ENCODE measurements around the gene KIR3DL1. TPM values are rescaled to one million over a fixed set of nuclear protein-coding genes. Genes with fewer than 3 reads are reported as not detected.
"Not testable (repeated sequence)": the region's sequence is repeated elsewhere in the genome, so short reads cannot be mapped to it uniquely, and the experiment has no call there.

Gene KIR3DL1
- total and polyA plus RNA-seq, 4 experiments from 2014 or later, result 0.16 TPM; not detected in 3

GRCh38 chr19:54814571-54814970, 1.7 kb upstream of the KIR3DL1 start:
- H3K27ac ChIP-seq (ENCODE audit: low read depth, low read length); POLR2A ChIA-PET (ENCODE audit: partially characterized antibody); H3K36me3 Mint-ChIP-seq; H3K4me1 Mint-ChIP-seq; H3K27ac Mint-ChIP-seq; H3K9me3 ChIP-seq (ENCODE audit: control insufficient read depth in 1 of 2, low read length in 2 of 2); H3K4me3 Mint-ChIP-seq; H3K4me3 ChIP-seq (ENCODE audit: low read length in 2 of 2); intact Hi-C loops (cut with micrococcal nuclease); H3K36me3 ChIP-seq (ENCODE audit: insufficient read depth, low read length); CTCF ChIA-PET (ENCODE audit: partially characterized antibody); H3K27me3 ChIP-seq (ENCODE audit: insufficient read depth, low read length); DNase-seq; H3K4me1 ChIP-seq (ENCODE audit: insufficient read depth, low read length): not testable (repeated sequence)
- H3K9me3 Mint-ChIP-seq, result peaks cover 7 to 33% (median 14%) of the 10 kb centered on the region in 8 donors
- peaks cover 7 to 14% of the 10 kb centered on the region in 2 donors for H3K27me3 Mint-ChIP-seq

- Histone ChIP-seq H3K4me1 (ENCODE audit: insufficient read depth, low read length) (no peaks in the 10 kb centered on the region), H3K4me3 (ENCODE audit: low read length in 2 of 2) (no peak overlapping the region), H3K36me3 (ENCODE audit: insufficient read depth, low read length) (no peaks in the 10 kb centered on the region), H3K9me3 (ENCODE audit: control insufficient read depth in 1 of 2, low read length in 2 of 2) (no peaks in the 10 kb centered on the region), H3K27ac (ENCODE audit: low read depth, low read length) (no peak overlapping the region), H3K27me3 (ENCODE audit: insufficient read depth, low read length) (no peaks in the 10 kb centered on the region)
- intact Hi-C loops (cut with micrococcal nuclease), result no loop called here
- ChIA-PET POLR2A (ENCODE audit: partially characterized antibody) (no interaction called here), CTCF (ENCODE audit: partially characterized antibody) (no interaction called here)
- Mint-ChIP-seq H3K4me1 (no peaks in the 10 kb centered on the region), H3K9me3 (peaks cover 0 to 11% (median 0%) of the 10 kb centered on the region in 8 donors), H3K4me3 (no peak overlapping the region), H3K27ac (no peak overlapping the region), H3K36me3 (no peaks in the 10 kb centered on the region), H3K27me3 (peaks cover 1 to 14% of the 10 kb centered on the region in 2 donors)
- DNase-seq, result no peak
Measured at GRCh38 chr19:54817670-54818536, 1.6 kb downstream of the KIR3DL1 start.

- H3K9me3 Mint-ChIP-seq, result peaks cover 0 to 11% (median 3%) of the 10 kb centered on the region in 8 donors
- H3K27ac Mint-ChIP-seq; H3K27me3 ChIP-seq (ENCODE audit: insufficient read depth, low read length); H3K36me3 Mint-ChIP-seq; H3K9me3 ChIP-seq (ENCODE audit: control insufficient read depth in 1 of 2, low read length in 2 of 2); H3K4me1 Mint-ChIP-seq; H3K36me3 ChIP-seq (ENCODE audit: insufficient read depth, low read length); DNase-seq; H3K4me3 ChIP-seq (ENCODE audit: low read length in 2 of 2); H3K27ac ChIP-seq (ENCODE audit: low read depth, low read length); POLR2A ChIA-PET (ENCODE audit: partially characterized antibody); intact Hi-C loops (cut with micrococcal nuclease); CTCF ChIA-PET (ENCODE audit: partially characterized antibody); H3K4me3 Mint-ChIP-seq; H3K4me1 ChIP-seq (ENCODE audit: insufficient read depth, low read length): not testable (repeated sequence)
- H3K27me3 Mint-ChIP-seq, result peaks cover 0 to 12% of the 10 kb centered on the region in 2 donors
Measured at GRCh38 chr19:54824416-54824815, 8.1 kb downstream of the KIR3DL1 start.

DNA sequence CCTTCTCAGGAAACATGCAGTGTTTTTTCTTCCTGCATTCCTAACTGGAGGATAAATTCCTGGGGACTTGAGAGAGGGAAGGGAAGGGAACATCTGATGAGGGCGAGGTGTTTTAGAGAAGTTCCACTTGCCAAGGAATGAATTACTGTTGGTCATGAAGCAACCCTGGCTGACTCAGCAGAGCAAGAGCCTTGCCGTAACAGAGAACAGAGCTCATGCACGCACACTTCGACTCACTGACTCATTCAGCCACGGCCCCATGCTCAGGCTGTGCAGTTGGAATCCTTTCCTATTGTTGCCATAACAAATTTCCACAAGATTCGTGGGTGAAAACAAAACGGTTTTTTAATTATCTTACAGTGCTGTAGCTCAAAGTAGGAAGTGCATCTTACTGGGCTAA, 9.1 kb downstream of the KIR3DL1 start:
- H3K36me3 ChIP-seq (ENCODE audit: insufficient read depth, low read length); intact Hi-C loops (cut with micrococcal nuclease); DNase-seq; H3K4me3 Mint-ChIP-seq; H3K4me1 Mint-ChIP-seq; H3K27ac ChIP-seq (ENCODE audit: low read depth, low read length); H3K36me3 Mint-ChIP-seq; H3K9me3 ChIP-seq (ENCODE audit: control insufficient read depth in 1 of 2, low read length in 2 of 2); H3K27me3 ChIP-seq (ENCODE audit: insufficient read depth, low read length); H3K27ac Mint-ChIP-seq; H3K4me1 ChIP-seq (ENCODE audit: insufficient read depth, low read length); H3K4me3 ChIP-seq (ENCODE audit: low read length in 2 of 2); CTCF ChIA-PET (ENCODE audit: partially characterized antibody); POLR2A ChIA-PET (ENCODE audit: partially characterized antibody): not testable (repeated sequence)
- Mint-ChIP-seq H3K9me3 (peaks cover 0 to 11% (median 3%) of the 10 kb centered on the region in 8 donors), H3K27me3 (peaks cover 0 to 13% of the 10 kb centered on the region in 2 donors)

GRCh38 chr19:54828064-54828463, 11.8 kb downstream of the KIR3DL1 start:
- DNase-seq; H3K9me3 ChIP-seq (ENCODE audit: control insufficient read depth in 1 of 2, low read length in 2 of 2); H3K27me3 ChIP-seq (ENCODE audit: insufficient read depth, low read length); intact Hi-C loops (cut with micrococcal nuclease); H3K4me3 ChIP-seq (ENCODE audit: low read length in 2 of 2); H3K4me3 Mint-ChIP-seq; POLR2A ChIA-PET (ENCODE audit: partially characterized antibody); CTCF ChIA-PET (ENCODE audit: partially characterized antibody); H3K27ac ChIP-seq (ENCODE audit: low read depth, low read length); H3K36me3 Mint-ChIP-seq; H3K36me3 ChIP-seq (ENCODE audit: insufficient read depth, low read length); H3K4me1 Mint-ChIP-seq; H3K27ac Mint-ChIP-seq; H3K4me1 ChIP-seq (ENCODE audit: insufficient read depth, low read length): not testable (repeated sequence)
- H3K27me3 Mint-ChIP-seq, result peaks cover 0 to 14% of the 10 kb centered on the region in 2 donors
- peaks cover 0 to 11% (median 3%) of the 10 kb centered on the region in 8 donors for H3K9me3 Mint-ChIP-seq

GRCh38 chr19:54832496-54832895, 16.2 kb downstream of the KIR3DL1 start, which contains the start of gene KIR2DS4:
TSS of gene KIR2DS4 (plus strand) at chr19:54832676.
- H3K9me3 Mint-ChIP-seq; H3K27me3 Mint-ChIP-seq; H3K4me3 Mint-ChIP-seq; H3K27ac Mint-ChIP-seq; H3K4me3 ChIP-seq (ENCODE audit: low read length in 2 of 2); H3K4me1 ChIP-seq (ENCODE audit: insufficient read depth, low read length); POLR2A ChIA-PET (ENCODE audit: partially characterized antibody); CTCF ChIA-PET (ENCODE audit: partially characterized antibody); DNase-seq; H3K9me3 ChIP-seq (ENCODE audit: control insufficient read depth in 1 of 2, low read length in 2 of 2); H3K4me1 Mint-ChIP-seq; H3K27ac ChIP-seq (ENCODE audit: low read depth, low read length); H3K27me3 ChIP-seq (ENCODE audit: insufficient read depth, low read length); H3K36me3 Mint-ChIP-seq; intact Hi-C loops (cut with micrococcal nuclease); H3K36me3 ChIP-seq (ENCODE audit: insufficient read depth, low read length): not testable (repeated sequence)

- H3K27ac ChIP-seq (ENCODE audit: low read depth, low read length); H3K4me1 Mint-ChIP-seq: not testable (repeated sequence)
Measured at GRCh38 chr19:54835126-54835525, 18.9 kb downstream of the KIR3DL1 start.

More at GRCh38 chr19:54835126-54835525, 18.9 kb downstream of the KIR3DL1 start:
- H3K36me3 ChIP-seq (ENCODE audit: insufficient read depth, low read length); H3K4me3 ChIP-seq (ENCODE audit: low read length in 2 of 2); H3K4me1 ChIP-seq (ENCODE audit: insufficient read depth, low read length); H3K9me3 Mint-ChIP-seq; intact Hi-C loops (cut with micrococcal nuclease); H3K27me3 Mint-ChIP-seq; DNase-seq; H3K27me3 ChIP-seq (ENCODE audit: insufficient read depth, low read length); H3K36me3 Mint-ChIP-seq; H3K4me3 Mint-ChIP-seq; POLR2A ChIA-PET (ENCODE audit: partially characterized antibody); H3K27ac Mint-ChIP-seq; H3K9me3 ChIP-seq (ENCODE audit: control insufficient read depth in 1 of 2, low read length in 2 of 2); CTCF ChIA-PET (ENCODE audit: partially characterized antibody): not testable (repeated sequence)
